ENCODE data around the gene RIT2.

The RIT2 gene

DNA sequence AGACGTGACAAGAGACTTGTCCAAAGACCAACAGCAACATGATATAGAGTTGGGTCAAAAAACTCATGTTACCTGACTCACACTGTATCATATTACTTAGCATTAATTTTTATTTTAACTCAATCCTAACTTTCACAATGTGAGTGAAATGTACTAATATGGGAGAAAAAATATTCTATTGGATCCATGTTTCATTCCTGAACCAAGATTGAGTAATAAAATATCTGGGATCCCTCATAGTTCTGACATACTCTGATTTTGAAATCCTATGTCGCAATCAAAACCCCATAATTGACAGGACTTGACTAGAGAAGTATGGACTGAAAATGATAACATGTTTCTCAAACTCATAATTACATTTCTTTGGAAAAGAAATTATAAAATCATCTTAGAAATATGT lies 190.4 kb downstream of the RIT2 start:
- no peak for DNase-seq (ENCODE audit: insufficient read length, low spot score)
- TF ChIP-seq, protein P1, sequence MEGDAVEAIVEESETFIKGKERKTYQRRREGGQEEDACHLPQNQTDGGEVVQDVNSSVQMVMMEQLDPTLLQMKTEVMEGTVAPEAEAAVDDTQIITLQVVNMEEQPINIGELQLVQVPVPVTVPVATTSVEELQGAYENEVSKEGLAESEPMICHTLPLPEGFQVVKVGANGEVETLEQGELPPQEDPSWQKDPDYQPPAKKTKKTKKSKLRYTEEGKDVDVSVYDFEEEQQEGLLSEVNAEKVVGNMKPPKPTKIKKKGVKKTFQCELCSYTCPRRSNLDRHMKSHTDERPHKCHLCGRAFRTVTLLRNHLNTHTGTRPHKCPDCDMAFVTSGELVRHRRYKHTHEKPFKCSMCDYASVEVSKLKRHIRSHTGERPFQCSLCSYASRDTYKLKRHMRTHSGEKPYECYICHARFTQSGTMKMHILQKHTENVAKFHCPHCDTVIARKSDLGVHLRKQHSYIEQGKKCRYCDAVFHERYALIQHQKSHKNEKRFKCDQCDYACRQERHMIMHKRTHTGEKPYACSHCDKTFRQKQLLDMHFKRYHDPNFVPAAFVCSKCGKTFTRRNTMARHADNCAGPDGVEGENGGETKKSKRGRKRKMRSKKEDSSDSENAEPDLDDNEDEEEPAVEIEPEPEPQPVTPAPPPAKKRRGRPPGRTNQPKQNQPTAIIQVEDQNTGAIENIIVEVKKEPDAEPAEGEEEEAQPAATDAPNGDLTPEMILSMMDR (IDR thresholded peaks at IDR 0.05; ENCODE audit: insufficient read depth, missing control alignments): no peak
- FAIRE-seq: peak; percentile 11

- FAIRE-seq (peak; percentile 94), DNase-seq (ENCODE audit: insufficient read length, low spot score) (no peak)
- TF ChIP-seq, protein P1 (IDR thresholded peaks at IDR 0.05; ENCODE audit: insufficient read depth, missing control alignments): no peak
Measured at GRCh38 chr18:42922363-42922762, 193.1 kb downstream of the RIT2 start.

DNA sequence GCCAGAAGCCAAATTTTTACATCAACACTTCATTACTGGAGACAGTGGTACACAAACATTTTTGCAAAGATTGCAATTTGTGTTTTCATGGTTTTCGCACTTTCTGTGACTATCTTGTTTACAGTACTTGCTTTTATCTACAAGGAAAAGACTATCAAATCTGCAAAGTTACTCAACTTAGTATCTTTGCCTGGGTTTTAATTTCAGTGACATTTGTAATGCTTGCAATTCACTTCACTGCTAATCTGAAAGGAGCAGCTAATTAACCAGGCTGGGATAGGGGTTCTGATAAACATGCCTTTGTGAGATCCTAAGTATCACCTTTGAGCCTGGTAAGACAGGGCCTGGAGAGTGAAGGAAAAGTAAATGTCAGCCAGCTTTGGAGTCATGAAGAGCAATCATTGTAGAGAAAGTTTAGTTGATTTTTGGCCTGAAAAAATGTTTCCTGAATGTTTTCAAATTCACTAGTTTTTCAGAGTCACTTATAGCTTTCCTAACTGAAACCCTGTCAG lies 194.2 kb downstream of the RIT2 start:
- FAIRE-seq (peak; percentile 77), DNase-seq (ENCODE audit: insufficient read length, low spot score) (no peak)
- TF ChIP-seq, protein P1 (IDR thresholded peaks at IDR 0.05; ENCODE audit: insufficient read depth, missing control alignments): no peak

DNA sequence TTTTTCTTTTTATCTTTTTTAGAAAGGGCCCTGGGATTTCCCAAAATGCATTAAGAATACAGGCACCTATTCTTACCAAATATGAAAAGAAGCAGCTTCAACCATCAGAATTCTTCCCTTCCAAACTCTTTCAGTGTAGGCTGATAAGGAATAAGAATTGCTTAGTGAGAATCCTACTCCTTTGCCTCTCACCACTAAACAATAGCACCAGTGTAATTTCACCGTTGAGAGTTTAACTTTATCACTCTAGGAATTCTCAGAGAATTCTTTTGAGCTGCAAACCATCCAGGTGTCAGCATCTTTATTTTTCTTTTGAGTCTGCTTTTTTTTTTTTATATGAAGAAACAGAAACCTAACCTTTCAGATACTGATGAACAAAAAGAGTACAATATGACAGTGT lies 194.9 kb downstream of the RIT2 start:
- no peak for FAIRE-seq
- TF ChIP-seq, protein P1 (IDR thresholded peaks at IDR 0.05; ENCODE audit: insufficient read depth, missing control alignments): no peak
- no peak for DNase-seq (ENCODE audit: insufficient read length, low spot score)

GRCh38 chr18:42915299-42915698 lies 200.2 kb downstream of the RIT2 start:
- DNase-seq (ENCODE audit: insufficient read length, low spot score): no peak
- FAIRE-seq: peak; percentile 16
- TF ChIP-seq, protein P1 (IDR thresholded peaks at IDR 0.05; ENCODE audit: insufficient read depth, missing control alignments): no peak

GRCh38 chr18:42914476-42914875 lies 201.0 kb downstream of the RIT2 start:
- TF ChIP-seq, protein P1 (IDR thresholded peaks at IDR 0.05; ENCODE audit: insufficient read depth, missing control alignments): no peak
- FAIRE-seq: peak; percentile 81
- DNase-seq (ENCODE audit: insufficient read length, low spot score): no peak

DNA sequence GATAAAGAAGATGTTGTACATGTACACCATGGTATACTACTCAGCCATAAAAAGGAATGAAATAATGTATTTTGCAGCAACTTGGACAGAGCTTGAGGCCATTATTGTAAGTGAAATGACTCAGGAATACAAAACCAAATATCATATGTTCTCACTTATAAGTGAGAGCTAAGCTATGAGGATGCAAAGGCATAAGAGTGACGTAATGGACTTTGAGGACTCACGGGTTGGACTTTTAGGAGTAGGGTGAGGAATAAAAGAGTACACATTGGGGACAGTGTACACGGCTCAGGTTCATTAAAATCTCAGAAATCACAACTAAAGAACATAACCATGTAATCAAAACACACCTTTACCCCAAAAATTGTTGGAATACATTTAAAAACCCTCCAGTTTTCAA lies 206.4 kb downstream of the RIT2 start:
- DNase-seq (ENCODE audit: insufficient read length, low spot score): no peak
- peak; percentile 25 for FAIRE-seq
- TF ChIP-seq, protein P1 (IDR thresholded peaks at IDR 0.05; ENCODE audit: insufficient read depth, missing control alignments): no peak

Measured in D721Med (cell line).